ENCODE measurements around the gene DCTN5.
"Not testable (repeated sequence)": the region's sequence is repeated elsewhere in the genome, so short reads cannot be mapped to it uniquely, and the experiment has no call there.

DCTN5 gene

GRCh38 chr16:23610905-23611304, 30.4 kb upstream of the DCTN5 start:
- not testable (repeated sequence) for H3K9ac ChIP-seq (ENCODE audit: low read length); H4K8ac ChIP-seq (ENCODE audit: low read depth, low read length); H3K27me3 ChIP-seq (ENCODE audit: insufficient read depth, low read length); H4K12ac ChIP-seq (ENCODE audit: low read depth, low read length); H3K23ac ChIP-seq (ENCODE audit: low read length); H3K27ac ChIP-seq (ENCODE audit: low read depth, low read length); H2BK12ac ChIP-seq (ENCODE audit: low read length); H3K4me2 ChIP-seq (ENCODE audit: low read length); H3K4ac ChIP-seq (ENCODE audit: low read depth, low read length); H4K91ac ChIP-seq (ENCODE audit: low read depth, low read length); H3K14ac ChIP-seq (ENCODE audit: low read length); H3K4me3 ChIP-seq (ENCODE audit: low read depth, low read length); H3K79me1 ChIP-seq (ENCODE audit: low read length); H3K9me3 ChIP-seq (ENCODE audit: insufficient read depth, low read depth, low read length); H2BK120ac ChIP-seq (ENCODE audit: insufficient read depth, low read length, poor library complexity); H3K18ac ChIP-seq (ENCODE audit: low read length); H2BK5ac ChIP-seq (ENCODE audit: low read depth, low read length, poor library complexity); DNase-seq; H2AK5ac ChIP-seq (ENCODE audit: low read length); H2AFZ ChIP-seq (ENCODE audit: insufficient read depth, low read length, poor library complexity); H3K4me1 ChIP-seq (ENCODE audit: control insufficient read depth in 1 of 2, insufficient read depth in 2 of 2, low read length in 2 of 2); H3K79me2 ChIP-seq (ENCODE audit: control insufficient read depth, insufficient read depth, low read length, poor library complexity)
- H3K36me3 ChIP-seq (ENCODE audit: control insufficient read depth in 1 of 2, insufficient read depth in 2 of 2, low read length in 2 of 2), result peaks cover 19 to 22% of the 10 kb centered on the region in 2 experiments
- WGBS (ENCODE audit: extremely low coverage, insufficient coverage, insufficient read length), result no CpG with 5 or more reads among the region's 6 CpGs

- no peak overlapping the region for H3K4me2 ChIP-seq (ENCODE audit: low read length)
- H3K36me3 ChIP-seq (ENCODE audit: control insufficient read depth in 1 of 2, insufficient read depth in 2 of 2, low read length in 2 of 2), result peaks cover 16 to 22% of the 10 kb centered on the region in 2 experiments
- WGBS (ENCODE audit: extremely low coverage, insufficient coverage, insufficient read length), result no CpG with 5 or more reads among the region's 3 CpGs
- no peak overlapping the region for H3K4ac ChIP-seq (ENCODE audit: low read depth, low read length)
- no peak overlapping the region for H4K91ac ChIP-seq (ENCODE audit: low read depth, low read length)
- no peak overlapping the region for H3K27ac ChIP-seq (ENCODE audit: low read depth, low read length)
- no peaks in the 10 kb centered on the region for H3K79me1 ChIP-seq (ENCODE audit: low read length)
- no peak overlapping the region for H2AK5ac ChIP-seq (ENCODE audit: low read length)
- H3K79me2 ChIP-seq (ENCODE audit: control insufficient read depth, insufficient read depth, low read length, poor library complexity), result no peaks in the 10 kb centered on the region
- no peak overlapping the region for H3K14ac ChIP-seq (ENCODE audit: low read length)
- H3K4me3 ChIP-seq (ENCODE audit: low read depth, low read length), result no peak overlapping the region
- no peak overlapping the region for H4K12ac ChIP-seq (ENCODE audit: low read depth, low read length)
- no peak overlapping the region for H3K23ac ChIP-seq (ENCODE audit: low read length)
- H3K9ac ChIP-seq (ENCODE audit: low read length), result no peak overlapping the region
- H3K27me3 ChIP-seq (ENCODE audit: insufficient read depth, low read length), result no peaks in the 10 kb centered on the region
- H2BK5ac ChIP-seq (ENCODE audit: low read depth, low read length, poor library complexity), result no peak overlapping the region
- H3K4me1 ChIP-seq (ENCODE audit: control insufficient read depth in 1 of 2, insufficient read depth in 2 of 2, low read length in 2 of 2), result no peaks in the 10 kb centered on the region
- H2BK12ac ChIP-seq (ENCODE audit: low read length), result no peak overlapping the region
- DNase-seq, result no peak
- H2BK120ac ChIP-seq (ENCODE audit: insufficient read depth, low read length, poor library complexity), result no peak overlapping the region
- H2AFZ ChIP-seq (ENCODE audit: insufficient read depth, low read length, poor library complexity), result no peak overlapping the region
- H3K9me3 ChIP-seq (ENCODE audit: insufficient read depth, low read depth, low read length), result no peaks in the 10 kb centered on the region
- no peak overlapping the region for H4K8ac ChIP-seq (ENCODE audit: low read depth, low read length)
- H3K18ac ChIP-seq (ENCODE audit: low read length), result no peak overlapping the region
Measured at GRCh38 chr16:23611936-23612335, 29.3 kb upstream of the DCTN5 start.

- H3K4ac ChIP-seq (ENCODE audit: low read depth, low read length), result no peak overlapping the region
- H2AFZ ChIP-seq (ENCODE audit: insufficient read depth, low read length, poor library complexity), result no peak overlapping the region
- DNase-seq, result no peak
- H2BK120ac ChIP-seq (ENCODE audit: insufficient read depth, low read length, poor library complexity), result no peak overlapping the region
- H4K8ac ChIP-seq (ENCODE audit: low read depth, low read length), result no peak overlapping the region
- H3K14ac ChIP-seq (ENCODE audit: low read length), result no peak overlapping the region
- H3K4me3 ChIP-seq (ENCODE audit: low read depth, low read length), result no peak overlapping the region
- no peak overlapping the region for H2BK5ac ChIP-seq (ENCODE audit: low read depth, low read length, poor library complexity)
- no peak overlapping the region for H3K23ac ChIP-seq (ENCODE audit: low read length)
- H3K9ac ChIP-seq (ENCODE audit: low read length), result no peak overlapping the region
- no peak overlapping the region for H2AK5ac ChIP-seq (ENCODE audit: low read length)
- H4K91ac ChIP-seq (ENCODE audit: low read depth, low read length), result no peak overlapping the region
- no peaks in the 10 kb centered on the region for H3K79me2 ChIP-seq (ENCODE audit: control insufficient read depth, insufficient read depth, low read length, poor library complexity)
- no peaks in the 10 kb centered on the region for H3K27me3 ChIP-seq (ENCODE audit: insufficient read depth, low read length)
- H3K27ac ChIP-seq (ENCODE audit: low read depth, low read length), result no peak overlapping the region
- no peak overlapping the region for H4K12ac ChIP-seq (ENCODE audit: low read depth, low read length)
- no peak overlapping the region for H3K4me2 ChIP-seq (ENCODE audit: low read length)
- WGBS (ENCODE audit: extremely low coverage, insufficient coverage, insufficient read length), result no CpG with 5 or more reads among the region's 9 CpGs
- no peaks in the 10 kb centered on the region for H3K79me1 ChIP-seq (ENCODE audit: low read length)
- H3K4me1 ChIP-seq (ENCODE audit: control insufficient read depth in 1 of 2, insufficient read depth in 2 of 2, low read length in 2 of 2), result no peaks in the 10 kb centered on the region
- H3K9me3 ChIP-seq (ENCODE audit: insufficient read depth, low read depth, low read length), result no peaks in the 10 kb centered on the region
- H3K36me3 ChIP-seq (ENCODE audit: control insufficient read depth in 1 of 2, insufficient read depth in 2 of 2, low read length in 2 of 2), result peaks cover 26 to 27% of the 10 kb centered on the region in 2 experiments
- H3K18ac ChIP-seq (ENCODE audit: low read length), result no peak overlapping the region
- H2BK12ac ChIP-seq (ENCODE audit: low read length), result no peak overlapping the region
Measured at GRCh38 chr16:23615805-23616204, 25.5 kb upstream of the DCTN5 start.

- no peaks in the 10 kb centered on the region for H3K79me2 ChIP-seq (ENCODE audit: control insufficient read depth, insufficient read depth, low read length, poor library complexity)
- DNase-seq, result no peak
- H3K4ac ChIP-seq (ENCODE audit: low read depth, low read length), result no peak overlapping the region
- no peak overlapping the region for H2AFZ ChIP-seq (ENCODE audit: insufficient read depth, low read length, poor library complexity)
- H3K27me3 ChIP-seq (ENCODE audit: insufficient read depth, low read length), result no peaks in the 10 kb centered on the region
- H3K9me3 ChIP-seq (ENCODE audit: insufficient read depth, low read depth, low read length), result no peaks in the 10 kb centered on the region
- no peak overlapping the region for H3K18ac ChIP-seq (ENCODE audit: low read length)
- H2AK5ac ChIP-seq (ENCODE audit: low read length), result no peak overlapping the region
- H2BK12ac ChIP-seq (ENCODE audit: low read length), result no peak overlapping the region
- H3K4me1 ChIP-seq (ENCODE audit: control insufficient read depth in 1 of 2, insufficient read depth in 2 of 2, low read length in 2 of 2), result no peaks in the 10 kb centered on the region
- H3K9ac ChIP-seq (ENCODE audit: low read length), result no peak overlapping the region
- peaks cover 35 to 36% of the 10 kb centered on the region in 2 experiments for H3K36me3 ChIP-seq (ENCODE audit: control insufficient read depth in 1 of 2, insufficient read depth in 2 of 2, low read length in 2 of 2)
- H3K27ac ChIP-seq (ENCODE audit: low read depth, low read length), result no peak overlapping the region
- no peak overlapping the region for H4K8ac ChIP-seq (ENCODE audit: low read depth, low read length)
- no peak overlapping the region for H3K23ac ChIP-seq (ENCODE audit: low read length)
- H4K91ac ChIP-seq (ENCODE audit: low read depth, low read length), result no peak overlapping the region
- no peak overlapping the region for H4K12ac ChIP-seq (ENCODE audit: low read depth, low read length)
- H2BK5ac ChIP-seq (ENCODE audit: low read depth, low read length, poor library complexity), result no peak overlapping the region
- H3K14ac ChIP-seq (ENCODE audit: low read length), result no peak overlapping the region
- H3K4me2 ChIP-seq (ENCODE audit: low read length), result no peak overlapping the region
- H3K79me1 ChIP-seq (ENCODE audit: low read length), result no peaks in the 10 kb centered on the region
- no peak overlapping the region for H3K4me3 ChIP-seq (ENCODE audit: low read depth, low read length)
- no peak overlapping the region for H2BK120ac ChIP-seq (ENCODE audit: insufficient read depth, low read length, poor library complexity)
Measured at GRCh38 chr16:23624092-23624491, 17.2 kb upstream of the DCTN5 start.
